Effector CD4-positive, alpha-beta T cell (primary cell): ENCODE results near the gene CASQ2.
"Not testable (repeated sequence)": the region's sequence is repeated elsewhere in the genome, so short reads cannot be mapped to it uniquely, and the experiment has no call there.

ENCODE experiments used
- DNase-seq: peaks from one replicate; pipeline ENCODE4 v3.0.0-alpha.2; 2020

Gene CASQ2

GRCh38 chr1:115779075-115779474 is 10.6 kb upstream of the CASQ2 start:
- DNase-seq = not testable (repeated sequence)

DNA sequence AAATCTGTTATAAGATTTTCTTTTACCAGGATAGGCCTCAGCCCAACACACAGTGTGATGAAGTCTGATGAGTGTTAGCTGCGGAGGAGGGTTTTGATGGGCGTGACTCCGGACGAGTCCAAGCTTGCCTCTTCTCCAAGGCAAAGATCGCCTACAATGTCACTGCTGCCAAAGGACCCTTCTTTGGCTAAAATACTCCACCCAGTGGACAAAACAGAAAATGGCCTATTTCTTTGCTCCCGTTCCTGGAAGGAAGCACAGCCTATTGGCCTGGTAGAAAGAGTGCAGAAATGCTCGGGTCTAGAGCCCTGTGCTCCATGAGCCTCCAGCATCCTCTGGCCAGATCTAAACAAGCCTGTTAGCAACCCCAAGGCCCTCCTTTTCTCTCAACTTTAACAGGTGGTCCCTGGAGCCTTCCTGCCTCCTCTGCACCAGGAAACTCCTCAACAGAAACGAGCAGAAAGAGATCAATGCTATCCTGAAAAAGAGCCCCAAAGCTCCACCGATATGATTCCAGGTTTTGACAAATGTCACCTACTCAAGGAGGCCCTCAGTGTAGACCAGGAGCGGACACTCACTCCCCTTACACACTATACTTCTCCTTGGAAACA is 3.4 kb upstream of the CASQ2 start:
- no peak for DNase-seq

DNA sequence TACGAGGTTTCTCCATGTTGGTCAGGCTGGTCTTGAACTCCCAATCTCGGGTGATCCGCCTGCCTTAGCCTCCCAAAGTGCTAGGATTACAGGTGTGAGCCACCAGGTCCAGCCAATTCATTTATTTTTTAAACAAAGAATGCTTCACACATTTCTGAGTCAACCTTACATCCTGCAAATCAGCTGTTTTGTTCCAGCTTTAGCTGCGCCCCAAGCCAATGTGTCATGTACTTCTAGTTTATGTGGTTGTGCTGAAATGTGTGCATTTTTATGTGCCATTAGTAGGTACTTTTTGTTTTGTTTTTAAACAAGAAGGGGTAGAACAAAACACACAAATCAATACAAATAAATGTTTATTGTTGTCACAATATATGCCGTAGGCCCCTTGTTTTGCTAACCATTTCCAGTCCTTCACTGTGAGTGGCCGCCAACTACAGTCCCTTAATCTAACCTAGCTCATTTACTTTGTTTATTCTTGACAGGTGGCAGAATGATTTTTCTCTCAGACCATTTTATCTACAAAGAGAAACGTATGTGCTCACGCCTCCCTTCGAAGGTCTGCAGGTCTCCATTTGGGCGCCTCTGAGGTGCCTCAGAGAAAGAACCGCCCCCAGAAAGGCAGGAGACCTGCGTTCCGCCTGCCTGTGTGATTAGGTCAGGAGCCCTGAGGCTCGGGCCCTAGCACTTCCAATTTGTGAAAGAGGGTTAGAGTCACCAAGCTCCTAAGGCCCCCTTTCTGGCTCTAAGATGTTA is 2.8 kb upstream of the CASQ2 start:
- no peak for DNase-seq

DNA sequence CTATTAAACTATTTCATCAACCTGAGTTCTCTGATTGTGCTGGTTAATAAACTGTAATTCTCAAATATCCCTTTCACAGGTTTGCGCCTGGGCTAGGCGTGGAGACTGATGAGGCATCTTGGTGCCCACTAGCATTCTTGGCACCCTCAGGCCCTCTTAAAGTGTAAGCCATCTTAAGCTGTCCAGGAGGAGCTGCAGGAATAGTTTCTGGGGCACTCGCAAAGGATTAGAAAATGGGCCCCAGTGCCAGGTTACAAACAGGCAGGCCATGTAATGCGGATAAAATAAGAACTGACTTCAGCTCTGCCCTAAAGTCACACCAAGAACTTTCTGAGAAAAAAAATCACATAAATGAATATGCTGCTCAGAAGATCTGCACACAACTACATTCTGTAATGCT is 1.1 kb downstream of the CASQ2 start:
- no peak for DNase-seq

- no peak for DNase-seq
These were observed 3.4 kb downstream of the CASQ2 start for GRCh38 chr1:115765091-115765490.

DNA sequence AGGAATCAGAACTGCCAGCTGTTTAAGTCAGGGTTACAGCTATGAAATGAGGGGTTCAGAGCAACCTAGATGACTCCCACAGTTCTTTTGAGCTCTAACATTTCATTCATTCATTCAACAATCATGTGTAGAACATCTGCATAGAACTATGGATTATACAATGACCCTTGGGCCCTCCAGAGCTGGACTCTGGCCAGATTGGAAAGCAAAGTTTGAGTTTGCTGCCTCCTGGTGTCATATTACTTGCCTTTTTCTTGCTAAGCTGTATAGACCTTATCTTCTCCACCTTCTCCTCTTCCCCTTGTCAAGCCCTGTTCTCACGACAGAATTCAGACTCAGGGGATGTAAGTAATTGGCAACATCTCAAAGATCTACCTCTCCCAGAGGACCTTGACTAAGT is 4.0 kb downstream of the CASQ2 start:
- no peak for DNase-seq

GRCh38 chr1:115762779-115763178 is 5.7 kb downstream of the CASQ2 start:
- DNase-seq = no peak

GRCh38 chr1:115761601-115762302 is 6.8 kb downstream of the CASQ2 start:
- DNase-seq = no peak

DNA sequence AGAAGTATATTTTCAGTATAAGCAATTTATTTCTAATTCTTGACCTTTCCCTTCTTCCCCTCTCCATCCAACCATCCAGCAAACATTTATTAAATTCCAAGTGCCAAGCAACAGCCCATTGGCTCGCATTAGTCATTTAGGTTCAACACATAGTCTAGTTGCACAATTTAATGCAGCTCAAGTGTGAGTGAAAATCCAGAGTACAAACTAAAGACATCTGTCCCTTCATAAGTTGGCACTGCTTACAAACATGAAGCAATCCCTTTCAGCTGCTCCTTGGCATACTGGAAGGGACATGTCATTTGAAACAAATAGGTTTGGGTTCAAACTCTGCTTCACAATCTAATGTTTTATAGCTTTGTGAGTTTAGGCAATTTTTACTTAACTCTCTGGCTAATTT is 10.7 kb downstream of the CASQ2 start:
- DNase-seq = no peak

DNA sequence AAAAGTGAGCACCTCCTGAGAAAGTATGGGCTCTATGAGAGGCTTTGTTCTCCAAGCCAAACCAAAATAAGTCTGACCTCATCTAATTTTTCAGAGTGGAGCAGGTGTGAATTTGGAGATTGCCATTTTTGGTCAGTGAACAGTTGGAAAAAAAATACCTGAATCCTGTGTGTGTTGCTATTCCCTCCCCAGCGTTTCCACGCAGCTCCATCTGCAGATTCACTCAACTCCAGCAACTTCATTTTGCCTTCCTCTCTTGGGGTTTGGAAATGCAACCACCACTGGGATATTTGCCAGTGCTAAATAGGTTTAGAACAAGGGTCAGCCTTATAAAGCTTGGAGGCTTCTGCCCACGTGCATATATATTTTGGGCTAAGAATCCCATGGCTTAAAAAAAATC is 11.2 kb downstream of the CASQ2 start:
- DNase-seq = no peak

DNA sequence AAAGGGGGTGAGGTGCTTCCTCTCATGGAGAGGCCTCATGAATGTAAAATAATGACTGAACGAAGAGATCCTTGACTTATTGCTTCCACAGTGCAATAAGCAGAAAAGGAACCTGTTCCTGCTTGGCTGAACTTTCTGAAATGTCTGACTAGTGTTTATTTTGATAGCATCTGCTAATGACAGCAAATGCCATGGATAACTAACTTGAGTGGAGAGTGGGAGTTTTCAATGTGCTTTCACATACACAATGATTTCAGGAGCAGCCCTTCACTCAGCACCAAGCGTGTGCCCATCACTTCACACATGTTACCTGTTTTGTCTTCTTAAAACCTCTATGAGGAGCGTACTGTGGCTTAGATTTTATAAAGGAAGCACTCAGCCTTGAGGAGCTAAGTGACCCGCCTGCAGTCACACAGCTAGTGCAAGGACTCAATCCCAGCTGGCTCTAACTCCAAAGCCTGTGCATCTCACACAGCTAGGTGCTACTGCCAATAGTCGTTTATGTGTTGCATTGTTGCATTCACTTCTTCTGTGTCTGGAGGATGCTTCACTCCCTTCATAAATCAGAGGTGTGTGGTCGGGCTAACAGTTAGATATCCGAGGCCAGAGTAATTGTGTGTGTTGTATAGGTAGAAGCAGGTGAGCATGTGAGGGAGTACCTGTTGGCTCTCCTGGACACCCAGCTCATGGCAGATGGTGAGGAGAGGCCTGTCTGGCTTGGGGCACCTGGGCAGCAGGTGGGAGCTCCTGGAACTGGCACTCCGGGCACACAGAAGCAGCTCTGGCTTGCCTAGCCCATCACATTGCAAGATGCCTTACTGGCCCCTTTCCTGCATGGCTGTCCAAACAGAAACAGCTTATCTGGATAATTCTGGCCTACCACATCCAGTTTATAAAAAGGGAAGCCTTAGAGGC is 12.8 kb downstream of the CASQ2 start:
- no peak for DNase-seq

- no peak for DNase-seq
These were observed 14.7 kb downstream of the CASQ2 start for GRCh38 chr1:115753830-115754229.

- no peak for DNase-seq
These were observed 15.2 kb downstream of the CASQ2 start for GRCh38 chr1:115753361-115753760.

DNA sequence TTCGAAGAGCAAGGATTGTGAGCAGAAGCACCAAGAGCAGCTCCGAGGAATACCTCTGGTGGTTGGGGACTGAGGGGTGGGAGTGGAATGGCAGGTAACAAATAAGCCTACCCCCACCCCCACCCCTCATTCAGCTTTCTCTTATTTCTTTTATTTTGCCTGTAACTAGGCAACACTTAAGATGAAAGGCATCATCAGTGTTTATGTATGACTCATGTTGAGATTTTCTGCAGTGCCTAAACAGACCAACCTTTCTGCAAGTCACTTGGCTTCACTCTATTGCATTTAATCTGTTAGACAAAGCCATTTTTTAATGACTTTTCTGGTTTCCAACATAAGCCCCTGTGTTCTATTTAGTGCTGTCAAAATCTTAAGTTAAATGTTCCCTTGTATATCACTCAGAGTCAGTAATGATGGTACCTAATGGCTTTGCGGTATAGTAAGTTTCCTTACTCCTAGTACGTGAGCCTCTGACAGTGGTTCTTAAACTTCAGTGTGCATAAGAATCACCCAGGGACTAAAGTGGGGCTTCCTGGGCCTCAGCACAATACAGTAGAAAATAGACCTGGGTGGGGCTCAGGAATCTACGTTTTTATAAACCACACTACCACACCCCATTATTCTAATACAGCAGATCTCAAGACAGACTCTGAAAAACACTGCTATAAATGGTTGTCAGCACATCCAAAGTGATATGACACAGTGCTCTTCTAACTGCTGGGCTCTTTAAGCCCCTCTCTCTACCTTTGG is 19.9 kb downstream of the CASQ2 start:
- no peak for DNase-seq

- no peak for DNase-seq
These were observed 22.4 kb downstream of the CASQ2 start for GRCh38 chr1:115746021-115746690.

DNA sequence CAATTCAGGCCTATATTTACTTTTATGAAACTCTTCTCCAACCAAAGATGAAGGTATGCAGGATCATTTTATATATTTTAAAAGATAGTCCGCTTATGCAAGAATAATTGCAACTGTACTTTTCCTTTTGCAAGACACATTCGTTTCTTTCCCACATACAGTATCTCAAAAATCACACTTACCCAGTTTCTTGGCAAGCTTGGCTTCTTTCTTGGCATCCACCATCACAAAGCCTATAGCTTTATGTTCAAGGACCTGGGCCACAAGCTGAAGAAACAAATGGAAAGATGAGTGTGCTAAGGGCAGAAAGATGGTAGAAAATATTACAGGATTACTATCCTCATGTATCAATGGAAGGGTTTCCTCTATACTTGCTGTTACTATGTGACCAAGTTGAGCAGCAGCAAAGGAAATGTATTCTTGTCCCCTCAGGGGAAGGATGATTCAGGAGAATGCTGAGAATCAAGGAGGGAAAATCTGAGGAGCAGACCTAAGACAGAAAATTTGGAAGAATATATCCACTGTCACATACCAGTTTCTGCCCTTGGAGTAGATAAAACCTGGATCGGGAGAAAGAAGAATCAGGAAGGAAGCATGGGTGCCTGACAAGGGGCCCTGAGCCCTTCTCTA is 23.8 kb downstream of the CASQ2 start:
- DNase-seq = no peak

DNA sequence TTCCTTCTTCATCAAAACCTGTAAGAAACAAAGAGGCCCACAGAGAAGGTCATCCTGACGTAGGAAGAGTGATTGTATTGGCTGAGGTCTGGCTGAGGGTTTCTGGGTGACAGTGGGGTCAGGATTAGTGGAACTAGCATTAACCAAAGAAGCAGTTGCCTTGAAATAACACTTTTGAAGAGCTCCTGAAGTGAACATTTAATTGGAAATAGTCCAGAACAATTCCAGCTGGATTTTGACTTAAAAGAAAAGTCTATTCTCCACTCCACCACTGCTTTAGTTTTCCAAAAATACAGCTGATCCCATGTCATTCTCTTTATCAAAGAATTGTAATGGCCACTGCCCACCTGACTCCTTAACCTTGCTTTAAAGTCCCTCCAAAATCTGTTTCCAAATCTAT is 27.7 kb downstream of the CASQ2 start:
- no peak for DNase-seq

GRCh38 chr1:115732316-115732715 is 36.2 kb downstream of the CASQ2 start:
- DNase-seq = no peak

DNA sequence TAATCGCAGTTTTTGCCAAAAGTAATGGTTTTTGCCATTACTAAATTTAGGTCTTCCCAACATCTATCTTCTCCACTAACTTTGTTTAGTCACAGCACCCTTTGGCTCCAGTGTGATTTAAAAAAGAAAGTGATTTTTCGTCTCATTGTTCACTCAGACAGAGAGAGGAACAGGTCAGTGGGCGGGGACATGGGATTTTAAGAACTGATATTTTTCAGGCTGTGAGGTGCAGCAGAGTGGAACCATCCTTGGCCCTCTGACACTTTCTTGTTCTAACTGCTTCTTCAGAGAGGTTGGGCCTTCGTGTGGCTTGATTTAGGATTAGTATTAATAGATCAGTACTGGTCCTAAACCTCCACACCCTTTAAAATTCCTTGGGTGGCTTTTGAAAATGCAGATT is 38.8 kb downstream of the CASQ2 start:
- no peak for DNase-seq

DNA sequence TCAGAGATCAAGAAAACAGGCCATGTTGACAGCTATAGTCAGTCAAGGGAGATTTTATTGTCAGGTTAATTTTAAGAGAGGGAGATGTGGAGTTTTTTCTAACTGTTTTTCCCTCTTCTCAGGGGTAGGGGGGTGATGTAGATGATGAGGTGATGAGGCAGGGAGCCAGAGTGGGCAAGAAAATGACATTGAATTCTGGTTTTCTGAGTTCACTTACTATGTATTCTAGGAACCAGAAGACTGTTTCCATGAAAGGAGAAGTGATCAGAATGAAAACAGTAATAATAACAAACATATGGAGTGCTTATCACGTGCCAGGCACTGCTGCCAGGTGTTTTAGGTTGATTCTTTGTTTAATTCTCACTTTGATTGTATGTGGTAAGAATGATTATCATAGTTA is 40.2 kb downstream of the CASQ2 start:
- no peak for DNase-seq

DNA sequence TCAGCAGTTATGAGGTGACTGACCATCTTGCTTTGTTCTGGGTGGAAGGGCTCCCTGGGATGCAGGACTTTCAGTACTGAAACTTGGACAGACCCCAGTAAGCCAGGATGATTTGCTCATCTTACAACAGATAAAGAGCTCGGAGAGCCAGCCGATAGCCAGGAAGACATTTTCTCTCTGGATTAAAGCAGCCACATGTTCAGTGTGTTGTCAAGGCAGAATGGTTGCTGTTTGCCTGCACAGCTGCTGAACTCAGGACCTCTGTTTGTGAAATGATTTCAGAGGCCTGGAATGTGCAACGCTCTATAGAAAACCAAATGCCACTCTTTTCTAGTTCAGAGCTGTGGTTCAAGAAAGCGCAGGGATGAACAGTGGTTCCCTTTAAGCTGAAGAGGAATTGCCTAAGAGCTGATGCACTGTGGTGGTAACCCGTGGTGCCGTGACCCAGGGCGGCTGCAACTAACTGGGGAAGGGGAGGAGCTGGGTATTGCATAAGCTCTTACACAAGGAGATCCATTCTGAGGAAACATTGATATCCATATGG is 40.7 kb downstream of the CASQ2 start:
- no peak for DNase-seq
